T-helper 2 cell (primary cell): ENCODE data around the gene EPHA4.

ENCODE experiments used
- DNase-seq, 5 experiments: peaks; one replicate each; pipeline versions ENCODE4 v3.0.0 to v3.0.0-alpha.2; 2012 to 2022
- total RNA-seq, 2 donors: gene quantifications; one replicate each; lab custom pipeline; 2026; lab: John Stamatoyannopoulos, UW

The EPHA4 gene
- 127 to 151 reads per million in 2 donors for total RNA-seq

GRCh38 chr2:221572219-221572820 is at the start of gene EPHA4:
Gene EPHA4 (minus strand): TSS chr2:221572304. CDS start chr2:221572248, 56 bp downstream.
- DNase-seq, result peak; percentile 75 to 86 (median 84)

- DNase-seq, result no peak
Measured at GRCh38 chr2:221618007-221618406, 45.9 kb upstream of the EPHA4 start.

GRCh38 chr2:221616561-221616960 is 44.5 kb upstream of the EPHA4 start:
- DNase-seq, result no peak

GRCh38 chr2:221614274-221614673 is 42.2 kb upstream of the EPHA4 start:
- DNase-seq, result no peak

DNA sequence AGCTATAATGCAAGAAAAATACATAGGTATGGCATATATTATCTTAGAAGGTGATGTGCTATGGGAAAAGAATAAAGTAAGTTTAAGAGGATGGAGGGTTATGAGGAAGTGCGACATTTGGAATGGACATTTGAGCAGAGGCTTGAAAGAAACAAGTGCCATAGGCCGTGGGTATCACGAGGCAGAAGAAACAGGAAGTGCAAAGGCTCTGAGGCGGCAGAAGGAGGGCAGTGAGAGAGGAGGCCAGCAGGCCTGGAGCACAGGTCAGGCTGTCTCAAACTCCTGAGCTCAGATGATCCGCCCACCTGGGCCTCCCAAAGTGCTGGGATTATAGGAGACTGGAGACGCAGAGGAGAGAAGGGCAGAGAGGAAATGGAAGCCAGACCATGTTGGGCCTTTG is 40.7 kb upstream of the EPHA4 start:
- no peak for DNase-seq

GRCh38 chr2:221612161-221612560 is 40.1 kb upstream of the EPHA4 start:
- no peak for DNase-seq

DNA sequence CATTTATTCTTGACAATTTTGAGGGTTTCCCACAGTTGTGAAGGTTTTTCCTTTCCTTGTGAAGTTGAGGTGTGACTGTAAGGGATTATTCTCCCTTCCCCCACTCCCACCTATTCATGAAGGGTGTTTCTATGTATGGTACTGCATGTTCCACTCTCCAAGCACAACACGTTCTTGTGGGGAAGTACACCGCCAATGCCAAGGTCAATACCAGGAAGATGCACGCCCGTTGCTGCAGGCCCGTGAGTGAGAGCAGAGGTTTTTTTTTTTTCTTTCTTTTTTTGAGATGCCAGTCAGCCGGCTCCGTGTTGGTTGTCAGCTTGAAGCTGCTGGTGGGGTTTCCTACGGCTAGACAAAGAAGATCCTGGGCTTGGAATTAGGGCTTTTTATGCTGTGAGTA is 38.6 kb upstream of the EPHA4 start:
- DNase-seq, result no peak

GRCh38 chr2:221610255-221610654 is 38.2 kb upstream of the EPHA4 start:
- DNase-seq, result no peak

GRCh38 chr2:221608442-221608841 is 36.3 kb upstream of the EPHA4 start:
- DNase-seq, result no peak

DNA sequence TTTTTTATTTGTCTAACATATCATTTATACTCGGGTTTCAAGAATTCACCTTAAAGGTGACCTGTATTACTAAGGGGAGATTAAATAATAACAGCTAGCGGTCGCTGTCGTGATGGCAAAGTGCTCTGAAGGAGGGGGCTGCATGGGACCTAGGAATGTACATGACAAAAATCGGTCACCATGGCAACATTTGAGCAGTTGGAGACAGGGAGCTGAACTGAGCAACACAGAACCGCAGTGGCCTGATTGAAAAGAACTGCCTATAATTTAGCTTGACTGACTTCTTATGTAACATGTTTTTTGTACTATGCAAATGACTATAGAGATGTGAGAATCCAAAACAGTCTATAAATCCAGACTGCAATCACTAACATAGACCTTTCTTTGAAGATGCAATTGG is 34.3 kb upstream of the EPHA4 start:
- DNase-seq, result no peak

GRCh38 chr2:221605751-221606240 is 33.7 kb upstream of the EPHA4 start:
- no peak for DNase-seq

DNA sequence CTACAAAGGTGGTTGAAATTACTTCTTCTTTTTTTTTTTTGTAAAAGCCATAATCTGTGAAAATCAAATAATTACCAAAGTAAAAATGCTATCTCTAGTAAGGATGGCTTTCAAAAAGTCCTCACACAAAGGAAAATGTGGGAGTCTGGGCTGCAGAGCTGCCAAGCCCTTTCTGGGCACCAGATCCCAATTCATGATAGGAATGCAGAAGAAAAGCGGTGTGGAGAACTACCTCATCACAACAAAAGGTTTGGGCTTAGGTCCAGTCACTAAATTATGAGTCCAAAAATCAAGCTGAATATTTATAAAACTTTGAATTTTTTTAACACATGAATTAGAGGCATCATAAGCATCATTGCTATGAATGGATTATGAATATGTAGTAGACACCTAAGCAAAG is 30.8 kb upstream of the EPHA4 start:
- DNase-seq, result no peak

- no peak for DNase-seq
Measured at GRCh38 chr2:221601376-221601775, 29.3 kb upstream of the EPHA4 start.

GRCh38 chr2:221600388-221600787 is 28.3 kb upstream of the EPHA4 start:
- no peak for DNase-seq

- DNase-seq, result no peak
Measured at GRCh38 chr2:221596192-221596591, 24.1 kb upstream of the EPHA4 start.

- DNase-seq, result no peak
Measured at GRCh38 chr2:221590861-221591365, 18.8 kb upstream of the EPHA4 start.

GRCh38 chr2:221589696-221590095 is 17.6 kb upstream of the EPHA4 start:
- DNase-seq, result no peak

DNA sequence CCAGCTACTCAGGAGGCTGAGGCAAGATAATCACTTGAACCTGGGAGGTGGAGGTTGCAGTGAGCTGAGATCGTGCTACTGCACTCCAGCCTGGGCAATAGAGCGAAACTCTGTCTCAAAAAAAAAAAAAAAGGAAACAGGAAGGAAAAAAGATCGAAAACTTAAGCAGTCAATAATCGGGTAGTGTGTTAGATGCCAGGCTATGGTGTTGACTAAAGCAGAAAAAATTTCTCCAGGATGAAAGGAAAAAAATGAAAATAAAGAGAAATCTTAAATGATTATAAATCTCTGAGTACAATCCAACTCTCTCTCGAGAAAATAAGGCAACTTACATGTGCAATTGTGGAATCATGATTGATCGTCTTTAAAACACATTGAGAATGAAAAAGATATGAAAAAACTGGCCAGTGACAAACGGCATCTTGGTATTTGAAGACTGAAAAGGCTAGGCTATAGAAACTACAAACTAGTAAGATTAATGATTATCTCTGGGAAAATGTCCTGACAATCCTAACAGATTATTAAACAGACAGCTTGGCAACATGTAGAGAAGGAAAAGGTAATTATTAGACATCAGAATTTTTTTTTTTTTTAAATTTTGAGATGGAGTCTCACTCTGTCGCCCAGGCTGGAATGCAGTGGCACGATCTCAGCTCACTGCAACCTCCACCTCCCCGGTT is 16.3 kb upstream of the EPHA4 start:
- no peak for DNase-seq

DNA sequence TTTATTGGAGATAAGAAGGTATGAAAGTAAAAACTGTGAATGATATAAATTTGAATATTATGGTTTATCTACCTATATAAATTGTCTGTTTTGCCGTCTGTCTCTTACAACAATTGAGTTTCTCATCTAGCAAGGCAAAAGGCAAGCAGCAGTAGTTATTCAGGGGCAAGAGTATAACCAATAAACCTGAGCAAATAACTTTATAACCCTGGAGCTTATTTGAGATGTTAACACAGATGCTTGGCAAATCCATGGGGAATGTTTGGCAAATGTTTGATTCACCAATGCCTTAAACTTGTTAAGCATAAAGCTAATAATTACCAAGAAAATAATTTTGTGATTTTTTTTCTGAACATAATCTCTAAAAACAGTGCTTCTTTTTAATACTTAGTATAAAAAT is 9.9 kb upstream of the EPHA4 start:
- no peak for DNase-seq

DNA sequence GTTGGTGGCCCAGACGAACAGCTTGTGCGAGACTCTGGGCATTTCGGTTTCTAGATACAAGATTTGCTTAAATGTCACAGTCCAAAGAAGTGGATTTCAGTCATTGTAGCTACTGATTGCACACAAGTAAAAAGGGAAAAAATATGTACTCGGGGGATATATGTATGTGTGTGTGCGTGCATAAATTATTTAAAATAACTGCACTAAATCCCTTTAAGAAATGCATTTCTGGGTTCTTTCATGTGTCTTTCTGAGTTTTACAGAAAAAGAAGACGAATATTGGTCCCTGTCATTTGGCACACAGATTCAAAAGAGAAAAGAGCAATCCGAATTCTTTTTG is 2.1 kb upstream of the EPHA4 start:
- no peak for DNase-seq

DNA sequence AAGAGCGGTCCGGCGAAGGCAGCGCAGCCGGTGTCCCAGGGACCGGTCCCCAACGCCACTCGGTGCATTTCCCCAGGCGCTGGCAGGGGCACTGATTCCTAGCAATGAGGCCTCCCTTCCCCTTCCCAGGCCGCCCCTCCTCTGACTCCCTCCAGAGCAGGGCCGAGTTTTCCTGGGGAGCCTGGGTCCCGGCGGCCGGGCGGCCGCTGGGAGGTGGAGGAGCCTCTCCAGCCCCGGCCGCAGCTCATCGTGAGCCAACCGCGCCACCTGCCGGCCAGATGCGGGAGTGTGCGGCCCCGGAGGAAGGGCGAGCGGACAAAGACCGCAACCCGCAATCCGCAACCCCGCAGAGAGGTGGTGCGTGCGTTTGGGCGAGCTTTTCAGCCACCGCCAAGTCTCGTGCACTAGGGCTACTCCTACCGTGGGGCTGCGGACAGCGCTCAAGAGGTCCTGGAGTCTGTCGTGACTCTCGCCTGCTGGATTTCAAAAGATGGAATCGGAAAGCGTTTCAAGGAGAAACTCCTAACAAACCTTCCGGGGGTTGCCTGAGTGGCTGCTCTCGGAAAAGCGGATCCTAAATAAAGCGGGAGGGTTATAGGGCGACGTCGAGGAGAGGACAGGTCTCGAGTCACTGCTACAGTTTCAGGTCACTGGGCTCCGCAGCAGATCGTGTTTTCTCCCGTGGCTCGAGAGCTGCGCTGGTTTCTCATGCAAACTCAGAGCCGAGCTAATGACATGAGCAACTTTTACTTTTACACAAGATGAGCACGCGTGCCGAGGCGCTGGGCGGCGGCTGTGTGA is 1.5 kb upstream of the EPHA4 start:
- DNase-seq, result peak; percentile 61 to 74 (median 71)

DNA sequence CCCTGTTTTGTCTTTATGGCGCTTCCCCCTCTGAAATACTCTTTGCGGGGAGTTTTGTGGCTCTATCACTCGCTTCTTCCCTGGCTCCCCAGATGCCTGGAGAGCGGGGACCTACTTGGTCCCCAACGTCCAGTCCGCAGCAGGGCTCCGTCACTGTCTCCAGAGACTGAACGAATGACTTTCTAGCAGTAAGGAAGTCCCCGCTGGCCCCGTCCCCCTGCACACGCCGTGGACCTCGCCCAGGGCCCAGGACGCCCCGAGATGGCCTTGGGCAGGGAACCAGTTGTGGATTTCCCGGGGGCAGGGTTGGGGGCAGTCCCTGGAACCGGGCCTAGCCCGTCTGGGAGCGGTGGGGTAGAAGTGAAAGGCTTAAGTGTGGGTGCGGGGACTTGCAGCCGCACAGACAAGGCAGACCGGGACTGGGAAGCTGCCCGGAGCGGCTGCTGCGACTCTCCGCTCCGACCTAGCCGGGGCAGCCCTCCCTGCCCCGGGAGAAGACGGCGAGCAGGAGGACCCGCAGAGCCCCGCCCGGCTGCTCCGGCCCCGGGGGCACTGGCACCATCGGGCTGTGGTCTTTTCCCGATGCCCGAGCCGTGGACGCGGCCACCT is 821 bp upstream of the EPHA4 start:
- DNase-seq, result peak in 3 of 5 experiments; percentile 13 to 41 (median 18)
